ENCODE measurements around the gene SF1. TPM values are rescaled to one million over a fixed set of nuclear protein-coding genes. Genes with fewer than 3 reads are reported as not detected.

The SF1 gene
- total RNA-seq, 1 donor from 2014 or later, result 500 TPM

- H3K4me3 Mint-ChIP-seq (ENCODE audit: low read depth), result peak within 1 kb of the TSS; percentile 86
- H3K9me3 Mint-ChIP-seq (ENCODE audit: low read depth), result no peaks in the 10 kb centered on the region
- DNase-seq (ENCODE audit: low spot score, unreplicated experiment), result peak; percentile 77
- peaks cover 6% of the 10 kb centered on the region for H3K36me3 Mint-ChIP-seq (ENCODE audit: insufficient read depth)
- no peaks in the 10 kb centered on the region for H3K27me3 Mint-ChIP-seq
- peak; percentile 37 for TF ChIP-seq CTCF (IDR thresholded peaks at IDR 0.05; ENCODE audit: unreplicated experiment)
- H3K27ac Mint-ChIP-seq, result peak within 1 kb of the TSS; percentile 93
- peaks cover 8% of the 10 kb centered on the region for H3K4me1 Mint-ChIP-seq (ENCODE audit: low read depth)
Measured at GRCh38 chr11:64803158-64803845, 25.0 kb upstream of the SF1 start, which contains the start of gene MAP4K2. MAP4K2 (minus strand) TSS chr11:64803214; CDS start chr11:64803149, 65 bp downstream.

- peaks cover 8% of the 10 kb centered on the region for H3K4me1 Mint-ChIP-seq (ENCODE audit: low read depth)
- H3K36me3 Mint-ChIP-seq (ENCODE audit: insufficient read depth), result peaks cover 6% of the 10 kb centered on the region
- no peak for DNase-seq (ENCODE audit: low spot score, unreplicated experiment)
- peak overlapping the region; percentile 60 for H3K4me3 Mint-ChIP-seq (ENCODE audit: low read depth)
- H3K27me3 Mint-ChIP-seq, result no peaks in the 10 kb centered on the region
- no peaks in the 10 kb centered on the region for H3K9me3 Mint-ChIP-seq (ENCODE audit: low read depth)
- no peak overlapping the region for H3K27ac Mint-ChIP-seq
- no peak for TF ChIP-seq CTCF (IDR thresholded peaks at IDR 0.05; ENCODE audit: unreplicated experiment)
Measured at GRCh38 chr11:64802370-64803157, 24.2 kb upstream of the SF1 start.

GRCh38 chr11:64801561-64802369, 23.4 kb upstream of the SF1 start:
- H3K27me3 Mint-ChIP-seq, result no peaks in the 10 kb centered on the region
- DNase-seq (ENCODE audit: low spot score, unreplicated experiment), result no peak
- H3K9me3 Mint-ChIP-seq (ENCODE audit: low read depth), result no peaks in the 10 kb centered on the region
- H3K36me3 Mint-ChIP-seq (ENCODE audit: insufficient read depth), result peaks cover 6% of the 10 kb centered on the region
- peaks cover 8% of the 10 kb centered on the region for H3K4me1 Mint-ChIP-seq (ENCODE audit: low read depth)
- H3K27ac Mint-ChIP-seq, result no peak overlapping the region
- H3K4me3 Mint-ChIP-seq (ENCODE audit: low read depth), result peak overlapping the region; percentile 60
- TF ChIP-seq CTCF (IDR thresholded peaks at IDR 0.05; ENCODE audit: unreplicated experiment), result no peak

- no peak for DNase-seq (ENCODE audit: low spot score, unreplicated experiment)
Measured at GRCh38 chr11:64801158-64801464, 22.8 kb upstream of the SF1 start.

More at GRCh38 chr11:64801158-64801464, 22.8 kb upstream of the SF1 start:
- no peaks in the 10 kb centered on the region for H3K27me3 Mint-ChIP-seq
- no peak overlapping the region for H3K4me3 Mint-ChIP-seq (ENCODE audit: low read depth)
- TF ChIP-seq CTCF (IDR thresholded peaks at IDR 0.05; ENCODE audit: unreplicated experiment), result no peak
- peaks cover 8% of the 10 kb centered on the region for H3K4me1 Mint-ChIP-seq (ENCODE audit: low read depth)
- no peaks in the 10 kb centered on the region for H3K9me3 Mint-ChIP-seq (ENCODE audit: low read depth)
- H3K36me3 Mint-ChIP-seq (ENCODE audit: insufficient read depth), result peaks cover 3% of the 10 kb centered on the region
- no peak overlapping the region for H3K27ac Mint-ChIP-seq

Data from progenitor cell of endocrine pancreas (in vitro differentiated cells).